K562 (cell line): ENCODE data around the gene WDR13. TPM values are rescaled to one million over a fixed set of nuclear protein-coding genes. Genes with fewer than 3 reads are reported as not detected.

Experiments used
- HEY1 ChIP-seq: fragments of 250-450 bp; sonication (Bioruptor Pico); IDR thresholded peaks from 2 replicates; pipeline ENCODE4 v1.5.0; 2020; ENCODE audit warnings: mild to moderate bottlenecking, moderate library complexity, borderline replicate concordance
- RERE ChIP-seq: sonication (generic); formaldehyde crosslinking; IDR thresholded peaks from 2 replicates; pipeline ENCODE4 v1.8.0; 2023; ENCODE audit warnings: missing genetic modification reagents, mild to moderate bottlenecking, borderline replicate concordance
- ZFP36 ChIP-seq: fragments of 150-350 bp; IDR thresholded peaks from 2 replicates; pipeline ENCODE4 v1.6.1; 2018; ENCODE audit warnings: low read length, low read depth; ENCODE audit not compliant: partially characterized antibody
- ZZZ3 ChIP-seq: fragments of 450-650 bp; IDR thresholded peaks from 2 replicates; pipeline ENCODE4 v1.6.1; 2016; ENCODE audit warnings: antibody characterized with exemption, mild to moderate bottlenecking, moderate library complexity
- polyA plus RNA-seq, 8 experiments: library from polyadenylated mRNA; depleted of rRNA in 4 of 8; stranded (reverse) in 5 of 8; unstranded in 3 of 8; fragments of >200 nt; fragmentation: Nextera tagmentation in 2 of 8; fragmentation: Illumina TruSeq in 1 of 8; extraction: Ambion mirVana in 2 of 8; extraction: Trizol in 1 of 8; gene quantifications; 2 replicates each; pipeline versions ENCODE4 v1.2.1 to v1.2.3, GENCODE V29; 2011 to 2014; ENCODE audit warnings: inconsistent platforms in 1 of 8, missing spikeins in 1 of 8
- total RNA-seq, 7 experiments: library from RNA; depleted of rRNA in 6 of 7; stranded (reverse); fragments of >200 nt in 6 of 7; fragmentation: Illumina TruSeq in 2 of 7; extraction: Trizol in 2 of 7; gene quantifications; 2 replicates each; pipeline versions ENCODE4 v1.2.1 to v1.2.3, GENCODE V29; 2011 to 2021; ENCODE audit warnings: low replicate concordance in 1 of 7
- TF ChIP-seq, protein P1 (sequence below): fragments of 450-650 bp; IDR thresholded peaks from 2 replicates; pipeline ENCODE4 v1.6.1; 2016; ENCODE audit warnings: antibody characterized with exemption
- TF ChIP-seq, protein P2 (sequence below), 2 experiments: IDR thresholded peaks in 1 of 2; conservative IDR thresholded peaks in 1 of 2; 2 replicates each; pipeline ENCODE4 v1.6.1; 2016; ENCODE audit warnings: low read depth in 2 of 2, mild to moderate bottlenecking in 1 of 2, missing compliant biosample characterization in 1 of 2, missing genetic modification characterization in 1 of 2, moderate library complexity in 1 of 2
- TF ChIP-seq, protein P3 (sequence below): fragments of 450-650 bp; formaldehyde crosslinking; IDR thresholded peaks from 2 replicates; pipeline ENCODE4 v1.4.0; 2020; ENCODE audit warnings: mild to moderate bottlenecking, moderate library complexity
- TF ChIP-seq, protein P4 (sequence below): fragments of 450-650 bp; formaldehyde crosslinking; IDR thresholded peaks from 2 replicates; pipeline ENCODE4 v1.4.0; 2020; ENCODE audit warnings: mild to moderate bottlenecking, moderate library complexity

Gene WDR13
- total and polyA plus RNA-seq, 9 of the 15 experiments (the other 6 are each of a cell fraction or from before 2014, with no cell fraction given) = 7.4 to 70.5 (median 31.4) TPM

DNA sequence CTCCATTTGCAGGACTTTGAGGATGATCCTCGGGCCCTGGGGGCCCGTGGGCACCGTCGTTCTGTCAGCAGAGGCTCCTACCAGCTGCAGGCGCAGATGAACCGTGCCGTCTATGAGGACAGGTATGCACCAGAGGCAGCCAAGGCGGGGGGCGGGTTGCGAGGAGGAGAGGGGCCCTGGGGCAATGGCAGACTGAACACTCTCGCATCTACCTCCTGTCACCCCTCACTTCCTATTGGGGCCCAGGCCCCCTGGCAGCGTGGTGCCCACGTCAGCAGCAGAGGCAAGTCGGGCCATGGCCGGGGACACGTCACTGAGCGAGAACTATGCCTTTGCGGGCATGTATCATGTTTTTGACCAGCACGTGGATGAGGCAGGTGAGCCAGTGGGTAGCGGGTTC, 2.0 kb downstream of the WDR13 start (continued):
- TF ChIP-seq RERE (CRISPR knock-in tag) = no peak
- TF ChIP-seq, protein P1, sequence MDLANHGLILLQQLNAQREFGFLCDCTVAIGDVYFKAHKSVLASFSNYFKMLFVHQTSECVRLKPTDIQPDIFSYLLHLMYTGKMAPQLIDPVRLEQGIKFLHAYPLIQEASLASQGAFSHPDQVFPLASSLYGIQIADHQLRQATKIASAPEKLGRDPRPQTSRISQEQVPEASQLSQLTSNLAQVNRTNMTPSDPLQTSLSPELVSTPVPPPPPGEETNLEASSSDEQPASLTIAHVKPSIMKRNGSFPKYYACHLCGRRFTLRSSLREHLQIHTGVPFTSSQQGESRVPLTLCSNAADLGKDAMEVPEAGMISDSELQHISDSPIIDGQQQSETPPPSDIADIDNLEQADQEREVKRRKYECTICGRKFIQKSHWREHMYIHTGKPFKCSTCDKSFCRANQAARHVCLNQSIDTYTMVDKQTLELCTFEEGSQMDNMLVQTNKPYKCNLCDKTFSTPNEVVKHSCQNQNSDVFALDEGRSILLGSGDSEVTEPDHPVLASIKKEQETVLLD = no peak
- TF ChIP-seq HEY1 (CRISPR knock-in tag) = no peak
- TF ChIP-seq, protein P2, sequence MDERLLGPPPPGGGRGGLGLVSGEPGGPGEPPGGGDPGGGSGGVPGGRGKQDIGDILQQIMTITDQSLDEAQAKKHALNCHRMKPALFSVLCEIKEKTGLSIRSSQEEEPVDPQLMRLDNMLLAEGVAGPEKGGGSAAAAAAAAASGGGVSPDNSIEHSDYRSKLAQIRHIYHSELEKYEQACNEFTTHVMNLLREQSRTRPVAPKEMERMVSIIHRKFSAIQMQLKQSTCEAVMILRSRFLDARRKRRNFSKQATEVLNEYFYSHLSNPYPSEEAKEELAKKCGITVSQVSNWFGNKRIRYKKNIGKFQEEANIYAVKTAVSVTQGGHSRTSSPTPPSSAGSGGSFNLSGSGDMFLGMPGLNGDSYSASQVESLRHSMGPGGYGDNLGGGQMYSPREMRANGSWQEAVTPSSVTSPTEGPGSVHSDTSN (CRISPR knock-in tag; IDR thresholded peaks at IDR 0.05; ENCODE audit: low read depth) = no peak
- TF ChIP-seq, protein P2 (tag; conservative IDR thresholded peaks at IDR 0.05; ENCODE audit: low read depth) = no peak
- TF ChIP-seq, protein P3, sequence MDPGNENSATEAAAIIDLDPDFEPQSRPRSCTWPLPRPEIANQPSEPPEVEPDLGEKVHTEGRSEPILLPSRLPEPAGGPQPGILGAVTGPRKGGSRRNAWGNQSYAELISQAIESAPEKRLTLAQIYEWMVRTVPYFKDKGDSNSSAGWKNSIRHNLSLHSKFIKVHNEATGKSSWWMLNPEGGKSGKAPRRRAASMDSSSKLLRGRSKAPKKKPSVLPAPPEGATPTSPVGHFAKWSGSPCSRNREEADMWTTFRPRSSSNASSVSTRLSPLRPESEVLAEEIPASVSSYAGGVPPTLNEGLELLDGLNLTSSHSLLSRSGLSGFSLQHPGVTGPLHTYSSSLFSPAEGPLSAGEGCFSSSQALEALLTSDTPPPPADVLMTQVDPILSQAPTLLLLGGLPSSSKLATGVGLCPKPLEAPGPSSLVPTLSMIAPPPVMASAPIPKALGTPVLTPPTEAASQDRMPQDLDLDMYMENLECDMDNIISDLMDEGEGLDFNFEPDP (CRISPR knock-in tag) = no peak
- no peak for TF ChIP-seq ZZZ3
- TF ChIP-seq, protein P4, sequence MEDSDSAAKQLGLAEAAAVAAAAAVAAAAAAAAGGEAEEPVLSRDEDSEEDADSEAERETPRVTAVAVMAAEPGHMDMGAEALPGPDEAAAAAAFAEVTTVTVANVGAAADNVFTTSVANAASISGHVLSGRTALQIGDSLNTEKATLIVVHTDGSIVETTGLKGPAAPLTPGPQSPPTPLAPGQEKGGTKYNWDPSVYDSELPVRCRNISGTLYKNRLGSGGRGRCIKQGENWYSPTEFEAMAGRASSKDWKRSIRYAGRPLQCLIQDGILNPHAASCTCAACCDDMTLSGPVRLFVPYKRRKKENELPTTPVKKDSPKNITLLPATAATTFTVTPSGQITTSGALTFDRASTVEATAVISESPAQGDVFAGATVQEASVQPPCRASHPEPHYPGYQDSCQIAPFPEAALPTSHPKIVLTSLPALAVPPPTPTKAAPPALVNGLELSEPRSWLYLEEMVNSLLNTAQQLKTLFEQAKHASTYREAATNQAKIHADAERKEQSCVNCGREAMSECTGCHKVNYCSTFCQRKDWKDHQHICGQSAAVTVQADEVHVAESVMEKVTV (CRISPR knock-in tag) = no peak
- no peak for TF ChIP-seq ZFP36
